ENCODE measurements around the gene FADS2. TPM values are rescaled to one million over a fixed set of nuclear protein-coding genes. Genes with fewer than 3 reads are reported as not detected.
"Not testable (repeated sequence)": the region's sequence is repeated elsewhere in the genome, so short reads cannot be mapped to it uniquely, and the experiment has no call there.

The FADS2 gene
- total RNA-seq, 1 donor from 2014 or later: 402 TPM

- H3K27ac Mint-ChIP-seq: no peak overlapping the region
- H3K4me1 Mint-ChIP-seq (ENCODE audit: low read depth): peaks cover 5% of the 10 kb centered on the region
- H3K9me3 Mint-ChIP-seq (ENCODE audit: low read depth): no peaks in the 10 kb centered on the region
- no peak for DNase-seq (ENCODE audit: low spot score, unreplicated experiment)
- H3K36me3 Mint-ChIP-seq (ENCODE audit: insufficient read depth): no peaks in the 10 kb centered on the region
- H3K27me3 Mint-ChIP-seq: peaks cover 11% of the 10 kb centered on the region
- TF ChIP-seq CTCF (IDR thresholded peaks at IDR 0.05; ENCODE audit: unreplicated experiment): no peak
- H3K4me3 Mint-ChIP-seq (ENCODE audit: low read depth): no peak overlapping the region
Observed at GRCh38 chr11:61875698-61876097, 47.6 kb downstream of the FADS2 start.

- H3K36me3 Mint-ChIP-seq (ENCODE audit: insufficient read depth): no peaks in the 10 kb centered on the region
- no peak overlapping the region for H3K4me3 Mint-ChIP-seq (ENCODE audit: low read depth)
- no peak for DNase-seq (ENCODE audit: low spot score, unreplicated experiment)
- H3K27ac Mint-ChIP-seq: no peak overlapping the region
- no peaks in the 10 kb centered on the region for H3K4me1 Mint-ChIP-seq (ENCODE audit: low read depth)
- peaks cover 3% of the 10 kb centered on the region for H3K27me3 Mint-ChIP-seq
- no peaks in the 10 kb centered on the region for H3K9me3 Mint-ChIP-seq (ENCODE audit: low read depth)
- TF ChIP-seq CTCF (IDR thresholded peaks at IDR 0.05; ENCODE audit: unreplicated experiment): no peak
Observed at GRCh38 chr11:61879152-61879551, 51.1 kb downstream of the FADS2 start.

GRCh38 chr11:61880031-61880430 is 51.9 kb downstream of the FADS2 start:
- Mint-ChIP-seq H3K4me1 (ENCODE audit: low read depth) (no peaks in the 10 kb centered on the region), H3K9me3 (ENCODE audit: low read depth) (no peaks in the 10 kb centered on the region), H3K36me3 (ENCODE audit: insufficient read depth) (no peaks in the 10 kb centered on the region), H3K27me3 (peaks cover 3% of the 10 kb centered on the region), H3K4me3 (ENCODE audit: low read depth) (no peak overlapping the region), H3K27ac (no peak overlapping the region)
- DNase-seq (ENCODE audit: low spot score, unreplicated experiment): no peak
- TF ChIP-seq CTCF (IDR thresholded peaks at IDR 0.05; ENCODE audit: unreplicated experiment): no peak

GRCh38 chr11:61880454-61880853 is 52.4 kb downstream of the FADS2 start:
- DNase-seq (ENCODE audit: low spot score, unreplicated experiment): no peak
- no peaks in the 10 kb centered on the region for H3K9me3 Mint-ChIP-seq (ENCODE audit: low read depth)
- peaks cover 3% of the 10 kb centered on the region for H3K27me3 Mint-ChIP-seq
- no peaks in the 10 kb centered on the region for H3K4me1 Mint-ChIP-seq (ENCODE audit: low read depth)
- TF ChIP-seq CTCF (IDR thresholded peaks at IDR 0.05; ENCODE audit: unreplicated experiment): no peak
- no peak overlapping the region for H3K27ac Mint-ChIP-seq
- H3K4me3 Mint-ChIP-seq (ENCODE audit: low read depth): no peak overlapping the region
- H3K36me3 Mint-ChIP-seq (ENCODE audit: insufficient read depth): no peaks in the 10 kb centered on the region

DNA sequence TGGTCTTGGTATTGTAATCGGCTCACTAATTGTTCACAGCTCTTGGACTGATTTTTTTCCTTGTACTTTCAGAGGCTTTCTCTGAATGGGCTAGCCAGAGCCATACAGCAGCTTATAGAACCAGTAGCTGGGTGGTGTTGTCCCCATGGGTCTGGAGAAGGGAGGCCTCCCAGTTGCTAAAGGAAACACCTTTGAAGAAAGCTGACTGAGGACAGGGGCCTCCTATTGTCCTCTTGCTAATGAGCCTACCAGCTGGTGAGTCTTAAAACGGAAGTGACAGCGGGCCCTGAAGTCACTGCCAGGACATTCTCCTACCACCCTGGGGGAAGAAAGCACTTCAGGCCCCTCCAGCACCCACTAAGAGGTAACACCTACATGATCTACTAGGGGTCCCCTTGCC is 53.3 kb downstream of the FADS2 start:
- no peak for DNase-seq (ENCODE audit: low spot score, unreplicated experiment)
- Mint-ChIP-seq H3K4me3 (ENCODE audit: low read depth) (no peak overlapping the region), H3K36me3 (ENCODE audit: insufficient read depth) (no peaks in the 10 kb centered on the region), H3K9me3 (ENCODE audit: low read depth) (no peaks in the 10 kb centered on the region), H3K4me1 (ENCODE audit: low read depth) (no peaks in the 10 kb centered on the region), H3K27me3 (peaks cover 3% of the 10 kb centered on the region), H3K27ac (no peak overlapping the region)
- no peak for TF ChIP-seq CTCF (IDR thresholded peaks at IDR 0.05; ENCODE audit: unreplicated experiment)

DNA sequence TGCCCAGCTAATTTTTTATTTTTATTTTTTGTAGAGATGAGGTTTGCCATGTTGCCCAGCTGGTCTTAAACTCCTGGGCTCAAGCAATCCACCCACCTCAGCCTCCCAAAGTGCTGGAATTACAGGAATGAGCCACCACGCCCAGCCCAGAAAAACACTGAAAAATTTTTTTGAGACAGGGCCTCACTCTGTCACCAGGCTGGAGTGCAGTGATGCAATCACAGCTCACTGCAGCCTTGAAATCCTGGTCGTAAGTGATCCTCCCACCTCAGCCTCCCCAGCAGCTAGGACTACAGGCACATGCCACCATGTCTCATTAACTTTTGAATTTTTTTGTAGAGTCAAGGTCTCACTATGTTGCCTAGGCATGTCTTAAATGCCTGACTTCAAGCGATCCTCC is 54.2 kb downstream of the FADS2 start:
- H3K27me3 Mint-ChIP-seq; DNase-seq (ENCODE audit: low spot score, unreplicated experiment); H3K9me3 Mint-ChIP-seq (ENCODE audit: low read depth); H3K27ac Mint-ChIP-seq; H3K4me3 Mint-ChIP-seq (ENCODE audit: low read depth); H3K4me1 Mint-ChIP-seq (ENCODE audit: low read depth); H3K36me3 Mint-ChIP-seq (ENCODE audit: insufficient read depth): not testable (repeated sequence)

Data from progenitor cell of endocrine pancreas (in vitro differentiated cells).